ENCODE results near the gene SERPINA6.

Gene SERPINA6

DNA sequence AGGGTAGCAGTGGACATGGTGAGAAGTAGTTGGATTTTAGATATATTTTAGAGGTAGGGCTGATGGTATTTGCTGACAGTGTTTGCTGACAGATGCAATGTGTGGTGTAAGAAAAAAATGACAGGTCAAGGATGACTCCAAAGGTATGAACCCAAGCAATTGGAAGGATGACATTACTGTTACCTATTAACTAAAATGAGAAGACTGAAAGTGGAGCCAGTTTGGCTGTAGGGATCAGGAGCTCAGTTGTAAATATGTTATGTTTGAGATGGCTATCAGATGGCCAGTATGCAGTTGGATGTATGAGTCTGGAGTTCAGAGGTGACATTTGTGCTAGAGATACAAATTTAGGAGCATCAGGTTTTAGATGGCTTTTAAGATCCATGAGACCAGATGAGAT, 17.4 kb upstream of the SERPINA6 start:
- Histone ChIP-seq H3K27ac (ENCODE audit: low read length) (no peak overlapping the region), H3K79me2 (ENCODE audit: insufficient read depth, low read length) (no peaks in the 10 kb centered on the region), H3K4me3 (ENCODE audit: low read depth in 1 of 2, low read length in 2 of 2) (no peak overlapping the region), H3K27me3 (ENCODE audit: insufficient read depth, low read length, poor library complexity) (peaks cover 2% of the 10 kb centered on the region), H4K20me1 (ENCODE audit: insufficient read depth, low read length) (no peaks in the 10 kb centered on the region), H2AFZ (ENCODE audit: low read depth, low read length) (no peak overlapping the region), H3K4me1 (ENCODE audit: insufficient read depth, low read length) (no peaks in the 10 kb centered on the region), H3K9me3 (ENCODE audit: insufficient read depth, low read length, severe bottlenecking) (no peaks in the 10 kb centered on the region), H3K9ac (ENCODE audit: low read depth, low read length) (no peak overlapping the region), H3K4me2 (ENCODE audit: insufficient read depth, low read length) (no peak overlapping the region), H3K36me3 (ENCODE audit: insufficient read depth, low read length) (no peaks in the 10 kb centered on the region)
- no peak for TF ChIP-seq CTCF (IDR thresholded peaks at IDR 0.05; ENCODE audit: borderline replicate concordance, extremely low read depth, low read length, poor library complexity, severe bottlenecking)
- TF ChIP-seq EZH2 (IDR thresholded peaks at IDR 0.05; ENCODE audit: borderline replicate concordance, low read depth, low read length, severe bottlenecking), result no peak
- no peak for ATAC-seq (ENCODE audit: insufficient read depth, low read depth)
- no peak for DNase-seq

GRCh38 chr14:94338023-94338422, 14.9 kb upstream of the SERPINA6 start:
- no peak overlapping the region for H3K9ac ChIP-seq (ENCODE audit: low read depth, low read length)
- no peaks in the 10 kb centered on the region for H3K79me2 ChIP-seq (ENCODE audit: insufficient read depth, low read length)
- no peak overlapping the region for H3K4me2 ChIP-seq (ENCODE audit: insufficient read depth, low read length)
- no peaks in the 10 kb centered on the region for H3K4me1 ChIP-seq (ENCODE audit: insufficient read depth, low read length)
- no peak overlapping the region for H2AFZ ChIP-seq (ENCODE audit: low read depth, low read length)
- H3K36me3 ChIP-seq (ENCODE audit: insufficient read depth, low read length), result no peaks in the 10 kb centered on the region
- H3K4me3 ChIP-seq (ENCODE audit: low read depth in 1 of 2, low read length in 2 of 2), result no peak overlapping the region
- no peak for DNase-seq
- TF ChIP-seq CTCF (IDR thresholded peaks at IDR 0.05; ENCODE audit: borderline replicate concordance, extremely low read depth, low read length, poor library complexity, severe bottlenecking) (no peak), EZH2 (IDR thresholded peaks at IDR 0.05; ENCODE audit: borderline replicate concordance, low read depth, low read length, severe bottlenecking) (no peak)
- no peaks in the 10 kb centered on the region for H3K9me3 ChIP-seq (ENCODE audit: insufficient read depth, low read length, severe bottlenecking)
- H3K27ac ChIP-seq (ENCODE audit: low read length), result no peak overlapping the region
- H4K20me1 ChIP-seq (ENCODE audit: insufficient read depth, low read length), result no peaks in the 10 kb centered on the region
- H3K27me3 ChIP-seq (ENCODE audit: insufficient read depth, low read length, poor library complexity), result peaks cover 2% of the 10 kb centered on the region
- no peak for ATAC-seq (ENCODE audit: insufficient read depth, low read depth)

DNA sequence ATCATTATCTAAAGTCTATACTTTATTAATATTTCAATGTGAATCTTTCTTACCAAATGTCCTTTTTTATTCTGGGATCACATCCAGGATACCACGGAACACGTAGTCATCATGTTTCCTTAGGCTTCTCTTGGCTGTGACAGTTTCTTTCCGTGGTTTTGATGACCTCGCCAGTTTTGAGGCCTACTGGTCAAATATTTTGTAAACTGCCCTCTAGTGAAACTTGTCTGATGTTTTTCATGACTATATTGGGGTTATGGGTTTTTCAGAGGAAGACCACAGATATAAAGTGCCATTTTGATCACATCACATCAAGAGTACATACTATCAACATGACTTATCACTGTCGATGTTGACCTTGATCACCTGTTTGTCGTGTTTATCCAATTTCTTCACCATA, 14.1 kb upstream of the SERPINA6 start:
- Histone ChIP-seq H4K20me1 (ENCODE audit: insufficient read depth, low read length) (no peaks in the 10 kb centered on the region), H3K79me2 (ENCODE audit: insufficient read depth, low read length) (no peaks in the 10 kb centered on the region), H3K4me1 (ENCODE audit: insufficient read depth, low read length) (no peaks in the 10 kb centered on the region), H3K9me3 (ENCODE audit: insufficient read depth, low read length, severe bottlenecking) (no peaks in the 10 kb centered on the region), H3K9ac (ENCODE audit: low read depth, low read length) (no peak overlapping the region), H3K36me3 (ENCODE audit: insufficient read depth, low read length) (no peaks in the 10 kb centered on the region), H3K27ac (ENCODE audit: low read length) (no peak overlapping the region), H3K4me2 (ENCODE audit: insufficient read depth, low read length) (no peak overlapping the region), H3K27me3 (ENCODE audit: insufficient read depth, low read length, poor library complexity) (peaks cover 2% of the 10 kb centered on the region), H3K4me3 (ENCODE audit: low read depth in 1 of 2, low read length in 2 of 2) (no peak overlapping the region), H2AFZ (ENCODE audit: low read depth, low read length) (no peak overlapping the region)
- no peak for TF ChIP-seq CTCF (IDR thresholded peaks at IDR 0.05; ENCODE audit: borderline replicate concordance, extremely low read depth, low read length, poor library complexity, severe bottlenecking)
- TF ChIP-seq EZH2 (IDR thresholded peaks at IDR 0.05; ENCODE audit: borderline replicate concordance, low read depth, low read length, severe bottlenecking), result no peak
- no peak for DNase-seq
- no peak for ATAC-seq (ENCODE audit: insufficient read depth, low read depth)

DNA sequence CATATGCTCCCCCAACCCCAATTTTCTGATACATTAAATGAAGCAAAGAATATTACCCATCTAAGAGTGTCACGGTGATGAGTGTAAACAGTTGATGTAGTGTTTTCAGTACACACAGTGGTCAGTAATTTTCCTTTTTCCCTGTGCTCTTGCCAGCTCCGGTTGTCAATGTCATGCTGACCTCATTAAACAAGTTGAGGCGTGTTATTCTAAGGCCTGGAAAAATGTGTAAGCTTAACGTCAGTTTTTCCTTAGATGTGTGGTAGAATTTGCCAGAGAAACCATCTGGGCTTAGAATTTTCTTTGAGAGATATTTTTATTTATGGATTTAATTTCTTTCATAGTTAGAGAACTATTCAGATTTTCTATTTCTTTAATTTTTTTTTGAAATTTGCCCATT, 11.7 kb upstream of the SERPINA6 start:
- Histone ChIP-seq H3K9ac (ENCODE audit: low read depth, low read length) (no peak overlapping the region), H3K4me2 (ENCODE audit: insufficient read depth, low read length) (no peak overlapping the region), H3K36me3 (ENCODE audit: insufficient read depth, low read length) (no peaks in the 10 kb centered on the region), H2AFZ (ENCODE audit: low read depth, low read length) (no peak overlapping the region), H3K4me1 (ENCODE audit: insufficient read depth, low read length) (no peaks in the 10 kb centered on the region), H3K4me3 (ENCODE audit: low read depth in 1 of 2, low read length in 2 of 2) (no peak overlapping the region), H3K27ac (ENCODE audit: low read length) (no peak overlapping the region), H3K27me3 (ENCODE audit: insufficient read depth, low read length, poor library complexity) (peaks cover 2% of the 10 kb centered on the region), H3K9me3 (ENCODE audit: insufficient read depth, low read length, severe bottlenecking) (no peaks in the 10 kb centered on the region), H4K20me1 (ENCODE audit: insufficient read depth, low read length) (no peaks in the 10 kb centered on the region), H3K79me2 (ENCODE audit: insufficient read depth, low read length) (no peaks in the 10 kb centered on the region)
- ATAC-seq (ENCODE audit: insufficient read depth, low read depth), result no peak
- TF ChIP-seq CTCF (IDR thresholded peaks at IDR 0.05; ENCODE audit: borderline replicate concordance, extremely low read depth, low read length, poor library complexity, severe bottlenecking), result no peak
- no peak for TF ChIP-seq EZH2 (IDR thresholded peaks at IDR 0.05; ENCODE audit: borderline replicate concordance, low read depth, low read length, severe bottlenecking)
- no peak for DNase-seq

Measured in DND-41 (cell line).